Kidney tubule cell (primary cell): ENCODE data around the gene GATAD1.
"Not testable (repeated sequence)": the region's sequence is repeated elsewhere in the genome, so short reads cannot be mapped to it uniquely, and the experiment has no call there.

Experiments used
- DNase-seq: peaks from one replicate; pipeline ENCODE4 v3.0.0-alpha.2; 2018; ENCODE audit warnings: low spot score

Gene GATAD1

DNA sequence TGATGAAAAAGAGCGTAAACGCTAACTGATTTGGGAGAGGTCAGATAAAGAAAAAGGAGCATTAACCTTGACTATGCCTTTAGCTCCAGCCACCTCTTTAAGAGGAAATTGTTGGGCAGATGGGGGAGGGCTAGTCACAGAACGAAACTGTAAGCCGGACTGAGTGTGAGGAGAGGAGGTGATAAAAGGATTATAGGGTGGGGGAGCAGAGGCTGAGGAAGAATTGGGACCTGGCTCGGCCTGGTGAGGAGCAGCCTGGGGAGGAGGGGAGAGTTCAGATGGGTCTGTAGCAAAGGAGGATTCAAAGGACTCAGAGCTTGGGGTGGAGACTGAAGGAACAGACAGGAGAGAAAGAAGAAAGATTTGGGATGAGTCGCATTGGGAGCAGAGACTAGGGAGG, 36.3 kb downstream of the GATAD1 start:
- not testable (repeated sequence) for DNase-seq

DNA sequence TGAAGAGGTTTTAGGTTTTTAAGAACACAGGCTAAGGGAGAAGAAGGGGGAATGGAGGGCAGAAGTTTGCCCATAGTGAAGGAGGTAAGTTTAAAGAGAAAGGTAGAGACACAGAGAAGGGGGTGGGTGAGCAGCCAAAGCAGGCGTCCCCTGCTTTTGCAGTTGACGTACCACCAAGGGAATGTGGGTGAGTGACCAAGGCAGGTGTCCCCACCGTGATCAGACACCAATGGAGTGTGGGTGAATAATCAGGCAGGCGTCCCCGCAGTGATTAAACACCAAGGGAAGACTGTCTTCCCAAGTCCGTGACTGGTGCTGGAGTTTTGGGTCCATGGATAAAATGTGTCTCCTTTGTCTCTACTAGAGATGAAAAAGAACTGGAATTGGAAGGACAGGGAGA, 36.9 kb downstream of the GATAD1 start:
- DNase-seq, result not testable (repeated sequence)

DNA sequence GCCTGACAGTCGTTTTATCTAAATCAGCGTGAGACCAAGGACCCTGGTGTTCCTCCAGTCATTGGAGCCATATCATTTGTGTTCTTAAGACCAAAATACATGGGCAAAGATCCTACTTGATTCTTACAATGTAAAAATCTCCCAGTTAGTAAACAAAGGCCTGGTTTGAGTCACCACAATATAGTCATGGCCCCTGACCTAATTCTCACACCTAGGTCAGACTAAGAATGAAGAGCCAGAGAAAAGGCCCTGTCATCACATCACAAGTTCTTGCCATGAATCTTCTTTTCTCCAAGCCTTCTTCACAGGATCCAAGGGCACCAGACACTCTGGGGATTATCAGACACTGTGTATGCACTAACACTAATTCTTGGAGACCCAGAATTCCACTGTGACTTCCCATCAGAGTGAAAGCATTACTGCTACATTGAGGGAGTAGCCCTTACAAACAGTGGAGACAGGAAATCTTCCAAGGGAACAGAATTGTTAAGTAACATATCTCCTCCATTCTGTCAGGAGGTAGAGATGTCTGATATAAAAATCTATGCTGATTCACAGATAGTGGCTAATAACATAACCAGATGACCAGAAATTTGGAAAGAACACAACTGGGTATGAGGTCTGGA, 38.1 kb downstream of the GATAD1 start:
- DNase-seq, result no peak

DNA sequence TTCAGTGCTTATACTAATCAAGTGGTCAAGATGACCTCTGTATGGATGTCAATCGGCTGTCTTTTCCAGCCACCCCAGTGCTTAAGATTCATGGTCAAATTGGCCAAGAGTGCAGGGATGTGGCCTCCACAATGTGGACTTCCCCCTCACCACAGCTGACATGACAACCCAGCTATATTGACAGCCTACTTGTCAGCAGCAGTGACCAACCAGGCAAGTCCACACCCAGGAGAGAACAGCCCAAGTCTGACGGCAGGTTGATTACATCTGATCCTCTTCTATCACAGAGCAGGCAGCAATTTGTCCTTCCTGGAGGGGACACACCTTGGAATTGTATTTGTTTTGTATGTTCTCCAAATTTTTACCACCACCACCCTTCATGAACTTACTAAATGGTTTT, 38.7 kb downstream of the GATAD1 start:
- no peak for DNase-seq

DNA sequence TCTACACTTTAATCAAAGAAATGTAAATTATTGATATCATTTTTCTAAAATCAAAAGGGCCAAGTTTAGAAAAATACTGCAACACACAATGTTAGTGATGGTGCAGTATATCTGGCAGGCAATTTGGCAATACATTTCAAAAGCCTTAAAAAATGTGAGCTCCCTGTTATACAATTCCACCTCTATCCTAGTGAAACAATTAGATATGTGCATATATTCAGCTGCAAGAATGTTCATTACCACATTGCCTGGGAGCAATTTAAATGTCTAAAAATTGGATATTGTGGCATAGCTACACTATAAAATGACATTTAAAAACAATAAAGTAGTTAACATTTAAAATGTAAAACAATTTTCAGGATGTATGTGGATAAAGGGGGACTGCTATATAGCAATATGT, 40.5 kb downstream of the GATAD1 start:
- no peak for DNase-seq

DNA sequence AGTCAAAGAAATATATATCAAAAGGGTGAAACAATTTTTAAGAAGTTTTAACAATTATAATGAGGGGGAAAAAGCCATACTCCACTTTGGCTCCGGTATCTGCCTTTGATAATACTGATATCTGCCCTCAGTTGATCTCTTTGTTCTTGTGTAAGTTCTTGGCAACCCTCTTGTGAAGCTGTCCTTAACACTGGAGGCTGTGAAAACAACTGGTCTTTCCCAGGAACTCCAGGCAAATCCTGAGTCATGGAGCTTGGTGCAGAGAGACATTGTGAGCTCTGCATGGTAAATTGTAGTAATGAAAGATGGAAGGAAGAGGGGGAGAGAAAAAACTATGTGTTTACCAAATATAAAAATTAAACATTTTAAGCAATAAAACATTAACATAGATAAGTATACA, 42.4 kb downstream of the GATAD1 start:
- no peak for DNase-seq

DNA sequence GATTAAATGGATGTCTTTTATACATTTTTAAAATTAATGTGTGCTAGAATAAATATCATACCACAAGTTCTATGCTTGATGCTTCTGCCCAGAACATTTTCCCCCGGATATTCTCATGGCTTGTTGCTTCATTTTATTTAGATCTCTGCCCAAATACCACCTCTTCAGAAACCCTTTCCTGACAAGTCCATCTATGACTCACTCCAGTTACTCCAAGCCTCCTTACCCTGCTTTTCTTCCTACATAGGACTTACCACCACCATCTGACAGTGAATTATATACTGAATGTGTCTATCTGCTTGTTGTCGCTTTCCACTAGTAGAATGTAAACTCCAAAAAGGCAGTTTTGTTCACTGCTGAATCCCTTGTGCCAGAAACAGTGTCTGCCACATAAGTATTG, 49.6 kb downstream of the GATAD1 start:
- DNase-seq, result no peak

DNA sequence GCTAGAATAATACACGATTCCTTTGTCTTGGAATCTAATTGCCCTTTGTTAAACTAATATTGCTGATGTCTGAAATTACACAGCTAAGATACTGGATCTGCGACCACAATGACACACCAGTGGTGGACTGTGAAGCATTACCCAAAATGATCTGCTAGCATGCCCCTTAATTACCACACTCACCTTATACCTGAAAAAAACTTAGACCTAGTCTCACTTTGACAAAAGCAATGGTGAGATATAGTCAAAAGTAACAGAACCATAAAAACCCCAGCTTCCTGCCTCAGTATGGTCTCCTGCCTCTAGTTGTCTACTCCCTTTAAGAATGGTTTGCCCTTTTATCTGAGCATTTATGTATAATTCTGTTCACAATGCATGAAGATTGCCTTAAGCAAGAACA, 51.3 kb downstream of the GATAD1 start:
- DNase-seq, result no peak

DNA sequence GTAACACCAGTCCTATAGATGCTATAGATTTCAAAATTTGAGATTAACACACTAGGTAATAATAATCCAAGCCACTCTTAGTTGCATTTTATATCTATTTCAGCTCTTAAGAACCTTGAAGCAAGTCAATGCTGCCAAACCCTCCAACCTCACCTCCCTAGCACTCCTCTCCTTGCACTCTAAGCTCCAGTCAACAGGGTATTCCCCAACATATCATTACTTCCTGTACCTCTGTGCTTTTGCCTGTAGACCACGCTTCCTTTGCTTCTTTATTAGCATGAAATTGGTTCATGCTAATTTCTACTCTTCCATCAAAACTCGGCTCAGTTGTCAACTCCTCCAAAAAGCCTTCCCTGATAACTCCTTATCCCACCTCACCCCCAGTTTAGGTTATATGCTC, 56.5 kb downstream of the GATAD1 start:
- no peak for DNase-seq

DNA sequence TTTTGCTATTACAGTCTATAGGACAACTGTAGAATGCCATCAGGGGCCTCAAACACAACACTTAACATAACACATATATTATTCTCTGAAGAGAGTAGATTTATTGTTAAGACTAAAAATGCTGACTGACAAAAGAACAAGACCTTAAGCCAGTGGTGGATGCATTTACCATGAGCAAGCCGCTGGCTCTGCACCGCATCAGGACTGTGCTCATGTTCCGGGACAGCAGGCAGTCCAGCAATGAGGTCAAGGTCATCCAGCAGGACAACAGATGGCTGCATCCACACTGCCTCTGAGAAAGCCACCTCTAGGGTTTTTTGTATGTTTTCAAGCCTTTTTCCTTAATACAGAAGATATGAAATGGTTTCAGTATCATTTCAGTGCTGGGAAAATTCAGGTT, 57.3 kb downstream of the GATAD1 start:
- DNase-seq, result no peak

DNA sequence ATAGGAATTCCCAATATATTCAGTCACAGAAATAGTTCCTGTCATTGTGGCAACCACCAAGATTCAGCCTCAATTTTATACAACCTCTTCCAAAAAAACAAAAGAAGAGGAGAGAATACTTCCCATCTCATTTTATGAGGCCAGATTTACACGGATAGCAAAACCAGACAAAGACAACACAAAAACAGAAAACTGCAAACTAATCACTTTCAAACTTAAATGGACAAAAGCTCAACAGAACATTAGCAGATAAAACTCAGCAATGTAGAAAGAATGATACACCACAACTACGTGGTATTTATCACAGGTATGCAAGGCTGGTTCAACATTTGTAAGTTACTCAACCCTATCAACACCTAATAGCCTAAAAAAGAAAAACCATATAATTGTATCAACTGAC, 59.1 kb downstream of the GATAD1 start:
- DNase-seq, result no peak

DNA sequence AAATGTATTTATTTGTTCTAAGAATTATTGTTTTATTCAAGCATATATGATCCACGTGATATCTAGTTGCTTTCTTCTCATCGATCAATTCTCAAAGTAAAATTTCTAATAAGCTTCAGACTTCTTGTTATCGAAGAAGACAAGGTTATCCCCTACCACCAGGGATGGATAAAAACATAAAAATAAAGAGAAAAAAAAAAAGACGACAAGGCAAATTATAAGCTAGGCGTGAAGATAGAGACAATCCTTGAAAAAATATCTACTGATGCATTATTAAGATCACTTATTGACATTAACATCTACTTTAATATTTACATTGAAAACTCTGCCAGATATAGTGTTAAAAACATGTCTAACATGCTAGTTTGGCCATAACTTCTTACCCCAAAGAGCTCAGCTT, 61.7 kb downstream of the GATAD1 start:
- DNase-seq, result no peak
